SK-N-SH (cell line): ENCODE results near the gene CNGA2. TPM values are rescaled to one million over a fixed set of nuclear protein-coding genes. Genes with fewer than 3 reads are reported as not detected.

Source experiments
- CTCF ChIA-PET: fragments of 300-600, 350-600 bp; formaldehyde crosslinking; extraction: SDS; loops from one replicate; lab custom pipeline; 2021; lab: Yijun Ruan, JAX
- POLR2A ChIA-PET: fragments of 350-600 bp; sonication (Branson Sonifier 250); formaldehyde crosslinking; extraction: SDS; loops from one replicate; lab custom pipeline; 2020; ENCODE audit warnings: antibody characterized with exemption, inconsistent platforms; lab: Yijun Ruan, JAX
- DNase-seq: peaks from one replicate; pipeline ENCODE4 v3.0.0; 2012
- H2AFZ ChIP-seq: fragments of 200-600 bp; sonication (generic); 2 replicates; pipeline ENCODE4 v1.8.1; 2016; ENCODE audit warnings: antibody characterized with exemption, mild to moderate bottlenecking, low read depth
- H3F3A ChIP-seq: fragments of 200-600 bp; sonication (generic); replicated peaks from 2 replicates; pipeline ENCODE3; 2016; ENCODE audit warnings: antibody characterized with exemption, mild to moderate bottlenecking; ENCODE audit not compliant: insufficient read depth
- H3K27ac ChIP-seq, 2 experiments: fragments of 200-500 bp in 1 of 2; fragments of 200-600 bp in 1 of 2; sonication (Bioruptor generic) in 1 of 2; sonication (generic), shearing (Covaris generic) in 1 of 2; 2 replicates each; pipeline versions ENCODE4 v1.5.1 to v1.6.1; 2014 to 2016; ENCODE audit warnings: low read depth in 2 of 2, inconsistent platforms in 1 of 2, low read length in 1 of 2, mild to moderate bottlenecking in 1 of 2, mixed read lengths in 1 of 2
- H3K27me3 ChIP-seq: fragments of 200-600 bp; sonication (generic), shearing (Covaris generic); 2 replicates; pipeline ENCODE4 v1.6.1; 2016; ENCODE audit warnings: mixed run types; ENCODE audit not compliant: insufficient read depth
- H3K36me3 ChIP-seq, 2 experiments: fragments of 200-500 bp in 1 of 2; fragments of 200-600 bp in 1 of 2; sonication (Bioruptor generic) in 1 of 2; sonication (generic) in 1 of 2; replicated peaks in 1 of 2; 2 replicates each; pipeline versions ENCODE3 to v1.5.1; 2014 to 2016; ENCODE audit warnings: low read length in 1 of 2, mild to moderate bottlenecking in 1 of 2; ENCODE audit not compliant: insufficient read depth in 2 of 2, control insufficient read depth in 1 of 2
- H3K4me1 ChIP-seq, 2 experiments: fragments of 200-500 bp in 1 of 2; fragments of 200-600 bp in 1 of 2; sonication (Bioruptor generic) in 1 of 2; sonication (generic), shearing (Covaris generic) in 1 of 2; 2 replicates each; pipeline versions ENCODE4 v1.5.1 to v1.6.1; 2014 to 2016; ENCODE audit warnings: low read depth in 1 of 2, low read length in 1 of 2, mixed run types in 1 of 2; ENCODE audit not compliant: insufficient read depth in 2 of 2, control insufficient read depth in 1 of 2
- H3K4me2 ChIP-seq: fragments of 200-600 bp; sonication (generic), shearing (Covaris generic); 2 replicates; pipeline ENCODE4 v1.6.1; 2017; ENCODE audit warnings: mixed run types
- H3K4me3 ChIP-seq, 2 experiments: fragments of 200-500 bp in 1 of 2; fragments of 200-600 bp in 1 of 2; sonication (Bioruptor generic) in 1 of 2; sonication (generic), shearing (Covaris generic) in 1 of 2; 2 replicates each; pipeline versions ENCODE4 v1.5.1 to v1.8.1; 2014 to 2016; ENCODE audit warnings: low read depth in 2 of 2, inconsistent platforms in 1 of 2, low read length in 1 of 2, mild to moderate bottlenecking in 1 of 2, mixed read lengths in 1 of 2, moderate library complexity in 1 of 2
- H3K79me2 ChIP-seq: fragments of 200-600 bp; sonication (generic); 2 replicates; pipeline ENCODE4 v1.8.1; 2017; ENCODE audit warnings: mild to moderate bottlenecking; ENCODE audit not compliant: insufficient read depth
- H3K9ac ChIP-seq: fragments of 200-600 bp; sonication (generic); 2 replicates; pipeline ENCODE4 v1.6.1; 2017; ENCODE audit warnings: mixed run types
- H3K9me2 ChIP-seq: fragments of 200-600 bp; sonication (generic); 2 replicates; pipeline ENCODE4 v1.6.1; 2017; ENCODE audit warnings: mixed run types
- H3K9me3 ChIP-seq: fragments of 200-600 bp; sonication (generic); 2 replicates; pipeline ENCODE4 v1.6.1; 2017; ENCODE audit warnings: mixed run types, mild to moderate bottlenecking, moderate library complexity
- H4K20me1 ChIP-seq: fragments of 200-600 bp; sonication (generic); 2 replicates; pipeline ENCODE4 v1.6.1; 2017; ENCODE audit warnings: mild to moderate bottlenecking, mixed run types; ENCODE audit not compliant: insufficient read depth
- ELF1 ChIP-seq: IDR thresholded peaks from 2 replicates; pipeline ENCODE4 v1.4.0; 2012
- EZH2phosphoT487 ChIP-seq: fragments of 200-600 bp; sonication (generic); IDR thresholded peaks from 2 replicates; pipeline ENCODE4 v1.6.1; 2017; ENCODE audit warnings: low read depth, mixed run types, mild to moderate bottlenecking, antibody characterized with exemption, moderate library complexity, borderline replicate concordance
- FOSL2 ChIP-seq: IDR thresholded peaks from 2 replicates; pipeline ENCODE4 v1.4.0; 2012; ENCODE audit warnings: low read depth, mild to moderate bottlenecking, moderate library complexity, borderline replicate concordance
- FOXJ3 ChIP-seq: sonication (generic); formaldehyde crosslinking; IDR thresholded peaks from 2 replicates; pipeline ENCODE4 v1.5.1; 2020; ENCODE audit warnings: mild to moderate bottlenecking, missing genetic modification reagents
- GABPA ChIP-seq: IDR thresholded peaks from 2 replicates; pipeline ENCODE4 v1.4.0; 2012; ENCODE audit warnings: low read depth, mild to moderate bottlenecking
- GATA2 ChIP-seq: sonication (generic); formaldehyde crosslinking; IDR thresholded peaks from 2 replicates; pipeline ENCODE4 v1.5.0; 2020; ENCODE audit warnings: mild to moderate bottlenecking, missing genetic modification reagents
- IRF3 ChIP-seq: fragments of 150-350 bp; IDR thresholded peaks from 2 replicates; pipeline ENCODE4 v1.6.1; 2016; ENCODE audit warnings: mild to moderate bottlenecking, low read depth, low read length
- MAX ChIP-seq: IDR thresholded peaks from 2 replicates; pipeline ENCODE4 v1.4.0; 2012; ENCODE audit warnings: low read depth
- MEF2A ChIP-seq: IDR thresholded peaks from 2 replicates; pipeline ENCODE4 v1.4.0; 2012; ENCODE audit warnings: low read depth, borderline replicate concordance
- NFIC ChIP-seq: IDR thresholded peaks from 2 replicates; pipeline ENCODE4 v1.4.0; 2012; ENCODE audit warnings: borderline replicate concordance
- POLR2AphosphoS5 ChIP-seq: IDR thresholded peaks from 2 replicates; pipeline ENCODE4 v1.6.1; 2012; ENCODE audit warnings: low read depth, low read length
- REST ChIP-seq: IDR thresholded peaks from 2 replicates; pipeline ENCODE4 v1.6.1; 2012; ENCODE audit warnings: mild to moderate bottlenecking, low read depth, low read length, moderate library complexity
- RFX5 ChIP-seq: IDR thresholded peaks from 2 replicates; pipeline ENCODE4 v1.6.1; 2012; ENCODE audit warnings: mild to moderate bottlenecking, improper control_type of control experiment, low read length
- TAF1 ChIP-seq: IDR thresholded peaks from 2 replicates; pipeline ENCODE4 v1.6.1; 2012; ENCODE audit warnings: low read depth, mild to moderate bottlenecking, low read length, moderate library complexity, borderline replicate concordance
- TCF12 ChIP-seq: IDR thresholded peaks from 2 replicates; pipeline ENCODE4 v1.4.0; 2012
- TEAD4 ChIP-seq: IDR thresholded peaks from 2 replicates; pipeline ENCODE4 v1.4.0; 2012; ENCODE audit warnings: mild to moderate bottlenecking, borderline replicate concordance; ENCODE audit not compliant: insufficient read depth
- USF2 ChIP-seq: fragments of 150-350 bp; IDR thresholded peaks from 2 replicates; pipeline ENCODE4 v1.6.1; 2017; ENCODE audit warnings: antibody characterized with exemption, low read length, low read depth, borderline replicate concordance
- WGBS: methylation state at CpG from one replicate; pipeline ENCODE4 v1.1.6; 2017; ENCODE audit warnings: low lambda C conversion rate; 5-methylcytosine and 5-hydroxymethylcytosine counted together
- polyA plus RNA-seq, 3 experiments: library from polyadenylated mRNA; depleted of rRNA; stranded (reverse); fragments of >200 nt; gene quantifications; 2 replicates each; pipeline ENCODE4 v1.2.3, GENCODE V29; 2012
- TF ChIP-seq, protein P1 (sequence below): IDR thresholded peaks from 2 replicates; pipeline ENCODE4 v1.4.0; 2012; ENCODE audit warnings: low read depth, borderline replicate concordance
- TF ChIP-seq, protein P2 (sequence below): IDR thresholded peaks from 2 replicates; pipeline ENCODE4 v1.4.0; 2012; ENCODE audit warnings: low read depth, borderline replicate concordance
- TF ChIP-seq, protein P3 (sequence below): fragments of 200-600 bp; sonication (generic); IDR thresholded peaks from 2 replicates; pipeline ENCODE4 v1.6.1; 2017; ENCODE audit warnings: antibody characterized with exemption, mild to moderate bottlenecking, moderate library complexity

CNGA2 gene
- polyA plus RNA-seq, 1 of the 3 experiments (the other 2 are of a cell fraction): not detected

- Histone ChIP-seq H3K4me2 (no peak overlapping the region), H3K4me3 (no peak overlapping the region), H3F3A (no peaks in the 10 kb centered on the region), H4K20me1 (no peaks in the 10 kb centered on the region), H2AFZ (no peak overlapping the region), H3K4me1 (no peaks in the 10 kb centered on the region), H3K27me3 (0 out of 2 replicates have a peak, but pooled peaks cover 5% of the 10 kb centered on the region), H3K9ac (no peak overlapping the region), H3K27ac (no peak overlapping the region), H3K9me3 (no peaks in the 10 kb centered on the region), H3K36me3 (no peaks in the 10 kb centered on the region), H3K79me2 (no peaks in the 10 kb centered on the region), H3K9me2 (no peaks in the 10 kb centered on the region)
- DNase-seq: no peak
- POLR2A ChIA-PET: no interaction called here
- no peak for TF ChIP-seq RFX5
- TF ChIP-seq GATA2 (CRISPR knock-in tag): no peak
- TF ChIP-seq TEAD4: no peak
- TF ChIP-seq IRF3: no peak
- no peak for TF ChIP-seq FOSL2
- no peak for TF ChIP-seq GABPA
- TF ChIP-seq, protein P1, sequence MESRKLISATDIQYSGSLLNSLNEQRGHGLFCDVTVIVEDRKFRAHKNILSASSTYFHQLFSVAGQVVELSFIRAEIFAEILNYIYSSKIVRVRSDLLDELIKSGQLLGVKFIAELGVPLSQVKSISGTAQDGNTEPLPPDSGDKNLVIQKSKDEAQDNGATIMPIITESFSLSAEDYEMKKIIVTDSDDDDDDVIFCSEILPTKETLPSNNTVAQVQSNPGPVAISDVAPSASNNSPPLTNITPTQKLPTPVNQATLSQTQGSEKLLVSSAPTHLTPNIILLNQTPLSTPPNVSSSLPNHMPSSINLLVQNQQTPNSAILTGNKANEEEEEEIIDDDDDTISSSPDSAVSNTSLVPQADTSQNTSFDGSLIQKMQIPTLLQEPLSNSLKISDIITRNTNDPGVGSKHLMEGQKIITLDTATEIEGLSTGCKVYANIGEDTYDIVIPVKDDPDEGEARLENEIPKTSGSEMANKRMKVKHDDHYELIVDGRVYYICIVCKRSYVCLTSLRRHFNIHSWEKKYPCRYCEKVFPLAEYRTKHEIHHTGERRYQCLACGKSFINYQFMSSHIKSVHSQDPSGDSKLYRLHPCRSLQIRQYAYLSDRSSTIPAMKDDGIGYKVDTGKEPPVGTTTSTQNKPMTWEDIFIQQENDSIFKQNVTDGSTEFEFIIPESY: no peak
- TF ChIP-seq FOXJ3 (CRISPR knock-in tag): no peak
- TF ChIP-seq MAX: no peak
- no peak for TF ChIP-seq REST
- TF ChIP-seq, protein P2, sequence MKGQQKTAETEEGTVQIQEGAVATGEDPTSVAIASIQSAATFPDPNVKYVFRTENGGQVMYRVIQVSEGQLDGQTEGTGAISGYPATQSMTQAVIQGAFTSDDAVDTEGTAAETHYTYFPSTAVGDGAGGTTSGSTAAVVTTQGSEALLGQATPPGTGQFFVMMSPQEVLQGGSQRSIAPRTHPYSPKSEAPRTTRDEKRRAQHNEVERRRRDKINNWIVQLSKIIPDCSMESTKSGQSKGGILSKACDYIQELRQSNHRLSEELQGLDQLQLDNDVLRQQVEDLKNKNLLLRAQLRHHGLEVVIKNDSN: no peak
- TF ChIP-seq USF2: no peak
- TF ChIP-seq POLR2AphosphoS5: no peak
- TF ChIP-seq MEF2A: no peak
- no peak for TF ChIP-seq TAF1
- no peak for TF ChIP-seq ELF1
- no peak for TF ChIP-seq TCF12
- TF ChIP-seq EZH2phosphoT487: no peak
- TF ChIP-seq, protein P3, sequence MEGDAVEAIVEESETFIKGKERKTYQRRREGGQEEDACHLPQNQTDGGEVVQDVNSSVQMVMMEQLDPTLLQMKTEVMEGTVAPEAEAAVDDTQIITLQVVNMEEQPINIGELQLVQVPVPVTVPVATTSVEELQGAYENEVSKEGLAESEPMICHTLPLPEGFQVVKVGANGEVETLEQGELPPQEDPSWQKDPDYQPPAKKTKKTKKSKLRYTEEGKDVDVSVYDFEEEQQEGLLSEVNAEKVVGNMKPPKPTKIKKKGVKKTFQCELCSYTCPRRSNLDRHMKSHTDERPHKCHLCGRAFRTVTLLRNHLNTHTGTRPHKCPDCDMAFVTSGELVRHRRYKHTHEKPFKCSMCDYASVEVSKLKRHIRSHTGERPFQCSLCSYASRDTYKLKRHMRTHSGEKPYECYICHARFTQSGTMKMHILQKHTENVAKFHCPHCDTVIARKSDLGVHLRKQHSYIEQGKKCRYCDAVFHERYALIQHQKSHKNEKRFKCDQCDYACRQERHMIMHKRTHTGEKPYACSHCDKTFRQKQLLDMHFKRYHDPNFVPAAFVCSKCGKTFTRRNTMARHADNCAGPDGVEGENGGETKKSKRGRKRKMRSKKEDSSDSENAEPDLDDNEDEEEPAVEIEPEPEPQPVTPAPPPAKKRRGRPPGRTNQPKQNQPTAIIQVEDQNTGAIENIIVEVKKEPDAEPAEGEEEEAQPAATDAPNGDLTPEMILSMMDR: no peak
- TF ChIP-seq NFIC: no peak
- CTCF ChIA-PET: no interaction called here
- 0% methylated on average over 3 of the region's 5 CpGs for WGBS
Measured at GRCh38 chrX:151711154-151711553, 23.4 kb upstream of the CNGA2 start.
